Cerebellar cortex (tissue), 1 donor: Measurements from ENCODE around the gene MACROD2.
A peak's percentile ranks its signal among the peaks of the same experiment; 100 is the strongest.

Source experiments
- DNase-seq: peaks from one replicate; pipeline ENCODE4 v3.0.0-alpha.2; 2015; ENCODE audit warnings: low spot score

The MACROD2 gene

DNA sequence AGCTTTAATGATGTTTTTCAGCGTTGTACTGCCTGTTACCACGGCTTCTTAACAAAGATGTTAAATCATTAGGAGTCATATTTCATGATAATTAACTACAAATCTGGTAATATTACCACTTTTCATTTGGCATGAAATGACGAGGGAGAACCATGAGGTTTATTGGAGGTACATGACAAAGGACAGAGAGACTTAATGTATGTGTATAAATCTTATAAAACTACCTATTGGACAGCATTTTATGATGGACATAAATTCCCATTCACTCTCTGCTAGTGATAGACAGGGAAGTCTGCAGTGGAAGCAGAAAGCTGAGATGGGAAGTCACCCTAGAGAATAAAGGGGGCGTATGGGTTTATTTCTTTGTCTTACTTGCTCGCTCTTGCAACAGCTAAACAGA, 1292.0 kb downstream of the MACROD2 start:
- DNase-seq = no peak

GRCh38 chr20:15288106-15288505, 1292.8 kb downstream of the MACROD2 start:
- DNase-seq = peak; percentile 57

DNA sequence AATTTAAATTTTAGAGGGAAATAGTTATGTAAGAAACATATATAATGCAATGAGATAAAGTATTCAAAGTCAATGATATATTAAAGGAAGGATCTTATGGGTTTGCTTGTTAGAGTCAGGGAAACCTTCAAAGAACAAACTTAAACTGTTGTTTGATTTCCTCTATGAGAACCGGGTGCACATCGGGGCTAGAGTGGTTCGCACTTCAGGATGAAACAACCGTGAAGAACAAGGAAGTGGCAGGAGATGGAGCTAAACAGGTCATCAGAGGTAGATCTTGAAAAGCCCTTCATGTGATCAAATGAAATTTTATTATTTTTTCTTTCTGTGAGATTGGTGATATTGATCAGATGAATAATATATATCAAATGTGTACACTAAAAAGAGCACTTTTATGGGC, 1294.0 kb downstream of the MACROD2 start:
- DNase-seq = no peak

DNA sequence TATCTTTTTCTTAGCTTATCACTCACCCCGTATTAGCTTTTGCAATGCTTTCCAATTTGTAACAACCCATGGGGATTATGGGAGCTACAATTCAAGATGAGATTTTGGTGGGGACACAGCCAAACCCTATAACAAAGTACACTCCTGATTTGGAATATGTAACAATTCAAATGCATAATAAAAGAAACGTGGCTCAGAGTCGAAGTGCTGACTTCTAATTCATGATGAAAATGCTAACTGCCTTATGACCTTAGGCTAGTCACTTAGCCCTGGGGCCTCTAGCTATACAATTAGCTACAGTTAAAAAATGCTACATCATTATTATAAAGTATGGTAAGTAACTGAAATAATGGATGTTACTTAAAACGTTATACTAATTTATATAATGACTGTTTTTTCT, 1297.1 kb downstream of the MACROD2 start:
- DNase-seq = no peak

DNA sequence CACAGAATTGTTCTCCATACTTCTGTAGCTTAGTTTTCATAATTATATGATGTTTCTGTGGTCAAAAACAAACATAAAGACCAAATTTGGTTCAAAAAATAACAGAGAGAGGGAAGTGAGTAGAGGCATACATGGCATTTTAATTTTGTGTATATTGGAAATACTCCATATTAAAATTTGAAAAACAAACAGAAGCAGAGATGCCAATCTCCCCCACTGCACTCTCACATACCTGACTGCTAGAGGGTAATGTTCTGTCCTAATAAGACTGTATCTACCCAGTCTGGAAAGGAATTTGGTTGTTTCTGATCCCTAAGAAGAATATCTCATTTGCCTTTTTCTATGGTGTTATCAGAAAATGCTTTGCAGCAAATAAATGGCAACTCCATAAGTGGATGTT, 1301.1 kb downstream of the MACROD2 start:
- DNase-seq = peak; percentile 11

DNA sequence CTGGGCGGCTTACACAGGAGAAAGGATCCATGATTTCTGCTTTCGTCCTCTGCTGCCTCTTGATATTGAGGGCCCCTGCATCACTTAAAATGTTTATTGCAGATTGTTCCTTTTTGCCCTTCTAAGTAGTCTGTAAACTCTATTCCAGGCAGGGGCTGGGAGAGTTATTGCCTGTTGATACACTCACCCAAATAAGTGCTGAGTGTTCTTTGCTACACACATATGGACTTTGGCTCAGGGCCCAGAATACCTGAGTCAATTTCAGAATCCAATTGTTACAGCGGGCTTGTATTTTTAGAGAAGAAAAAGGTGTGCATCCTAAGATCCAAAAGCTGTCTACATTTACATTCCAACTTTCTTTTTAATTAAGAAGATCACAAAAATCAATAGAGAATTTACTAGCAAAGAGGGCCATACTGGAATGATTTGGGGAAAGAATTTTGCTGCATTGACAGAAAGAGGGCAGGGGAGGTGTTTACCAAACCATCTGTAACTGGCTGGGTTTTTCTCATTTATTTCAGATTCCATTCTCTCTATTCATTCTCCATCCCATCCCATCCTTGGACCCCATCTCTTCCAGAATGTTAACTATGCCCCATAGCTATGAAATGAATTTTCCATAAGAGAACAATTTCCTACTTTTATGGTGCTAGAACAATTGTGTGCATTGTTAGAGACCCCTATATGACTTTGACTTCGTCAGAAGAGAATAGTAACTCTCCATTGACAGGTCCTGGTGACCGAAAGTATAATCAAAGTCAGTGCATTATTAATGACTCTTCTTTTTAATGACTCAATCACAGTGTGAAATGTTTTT, 1302.0 kb downstream of the MACROD2 start:
- DNase-seq = peak; percentile 74

DNA sequence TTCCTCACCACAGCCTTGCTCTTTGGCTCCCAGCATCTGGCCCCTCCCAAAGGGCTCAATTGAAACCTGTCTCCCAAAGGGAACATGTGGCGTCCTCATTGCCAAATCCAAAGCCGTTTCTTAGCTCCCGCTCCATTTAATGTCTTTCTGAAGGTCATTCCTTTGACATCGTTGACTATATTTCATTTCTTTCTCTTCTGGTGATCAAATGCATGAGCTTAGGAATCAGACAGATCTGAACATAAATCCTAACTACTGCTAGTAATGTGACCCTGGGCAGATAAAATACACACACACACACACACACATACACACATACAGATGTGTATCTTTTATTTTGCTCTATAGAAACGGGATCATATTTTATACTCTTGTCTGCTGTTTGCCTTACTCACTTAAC, 1306.8 kb downstream of the MACROD2 start:
- no peak for DNase-seq

DNA sequence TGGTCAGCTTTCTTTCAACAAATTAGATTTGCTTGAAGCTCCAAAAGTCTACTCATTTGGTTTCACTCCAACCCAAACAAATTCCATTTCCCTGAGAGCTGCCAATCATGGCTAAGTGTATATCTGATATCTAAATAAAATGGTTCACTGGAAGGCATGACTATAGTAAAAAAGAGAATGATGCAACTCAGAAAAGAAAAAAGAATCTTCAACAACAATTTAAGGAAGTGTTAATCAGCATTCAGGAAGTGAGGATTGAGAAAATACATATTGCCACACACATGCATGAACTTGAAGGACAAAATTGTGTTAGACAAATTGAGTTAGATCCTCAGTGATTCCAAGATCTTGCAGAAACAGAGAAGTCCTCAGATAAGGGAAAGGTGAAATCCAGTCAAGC, 1315.0 kb downstream of the MACROD2 start:
- no peak for DNase-seq

DNA sequence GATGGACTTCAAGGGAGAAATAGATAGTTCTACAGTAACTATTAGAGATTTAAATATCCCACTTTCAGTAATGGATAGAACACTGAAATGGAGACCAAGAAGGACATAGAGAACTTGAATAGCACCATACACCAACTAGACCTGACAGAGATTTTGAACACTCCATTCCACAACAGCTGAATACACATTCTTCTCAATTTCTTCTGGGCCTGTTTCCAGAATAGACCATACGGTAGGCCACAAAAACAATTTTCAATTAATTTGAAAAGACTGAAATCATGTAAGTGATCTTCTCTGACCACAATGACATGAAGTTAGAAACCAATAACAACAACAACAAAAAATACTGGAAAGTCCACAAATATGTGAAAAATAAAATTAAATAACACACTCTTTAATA, 1321.2 kb downstream of the MACROD2 start:
- DNase-seq = no peak

DNA sequence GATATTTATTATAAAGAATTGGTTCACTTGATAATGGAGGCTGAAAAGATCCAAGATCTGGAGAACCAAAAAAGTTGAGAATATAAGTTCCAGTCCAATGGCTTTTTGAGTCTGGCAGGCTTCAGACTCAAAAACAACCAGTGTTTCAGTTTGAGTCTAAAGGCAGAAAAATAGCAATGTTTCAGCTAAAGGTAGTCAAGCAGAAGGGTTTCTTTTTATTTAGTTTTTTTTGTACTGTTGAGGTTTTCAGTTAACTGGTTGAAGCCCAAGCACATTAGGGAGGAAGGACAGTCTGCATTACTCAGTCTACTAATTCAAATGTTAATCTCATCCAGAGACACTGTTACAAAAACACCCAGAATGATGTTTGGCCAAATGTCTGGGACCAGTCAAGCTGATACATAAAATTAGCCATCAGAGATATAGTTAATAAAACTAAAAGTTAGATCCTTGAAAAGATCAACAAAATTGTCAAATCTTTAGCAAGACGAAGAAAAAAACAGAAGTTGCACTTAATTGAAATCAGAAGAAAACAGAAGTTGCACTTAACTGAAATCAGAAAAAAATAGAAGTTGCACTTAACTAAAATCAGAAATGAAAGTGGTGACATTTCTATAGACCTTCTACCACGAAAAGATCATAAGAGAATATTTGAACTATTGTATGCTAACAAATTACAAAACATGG, 1322.4 kb downstream of the MACROD2 start:
- no peak for DNase-seq

DNA sequence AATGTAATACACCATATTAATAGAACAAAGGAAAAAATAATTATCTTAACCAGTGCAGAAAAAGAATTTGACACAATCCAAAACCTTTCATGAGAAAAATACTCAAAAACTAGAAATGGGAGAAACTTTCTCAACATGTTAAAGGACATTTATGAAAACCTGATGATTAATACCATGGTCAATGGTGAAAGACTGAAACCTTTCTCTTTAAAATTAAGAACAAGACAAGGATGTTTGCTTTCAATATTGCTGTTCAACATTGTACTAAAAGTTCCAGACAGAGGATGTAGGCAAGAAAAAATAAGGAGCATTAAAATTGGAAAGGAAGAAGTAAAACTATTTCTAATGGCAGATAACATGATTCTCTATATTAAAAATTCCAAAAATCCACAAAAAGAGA, 1323.4 kb downstream of the MACROD2 start:
- DNase-seq = no peak

DNA sequence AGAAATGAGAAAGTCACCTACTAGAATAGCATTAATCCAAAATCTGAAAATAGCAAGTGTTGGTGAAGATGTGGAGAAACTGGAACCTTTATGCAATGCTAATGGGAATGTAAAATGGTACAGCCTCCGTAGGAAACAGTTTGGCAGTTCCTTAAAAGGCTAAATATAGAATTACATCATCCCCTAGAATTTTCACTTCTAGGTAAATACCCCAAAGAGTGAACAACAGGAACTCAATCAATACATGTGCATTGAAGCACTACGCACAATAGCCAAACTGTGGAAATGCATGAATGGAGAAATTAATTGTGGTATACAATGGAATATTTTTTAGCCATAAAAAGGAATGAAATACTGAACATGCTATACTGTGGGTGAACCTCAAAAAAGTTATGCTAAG, 1324.1 kb downstream of the MACROD2 start:
- no peak for DNase-seq

GRCh38 chr20:15320941-15321340, 1325.6 kb downstream of the MACROD2 start:
- no peak for DNase-seq

- DNase-seq = no peak
Measured at GRCh38 chr20:15327123-15327522, 1331.8 kb downstream of the MACROD2 start.

DNA sequence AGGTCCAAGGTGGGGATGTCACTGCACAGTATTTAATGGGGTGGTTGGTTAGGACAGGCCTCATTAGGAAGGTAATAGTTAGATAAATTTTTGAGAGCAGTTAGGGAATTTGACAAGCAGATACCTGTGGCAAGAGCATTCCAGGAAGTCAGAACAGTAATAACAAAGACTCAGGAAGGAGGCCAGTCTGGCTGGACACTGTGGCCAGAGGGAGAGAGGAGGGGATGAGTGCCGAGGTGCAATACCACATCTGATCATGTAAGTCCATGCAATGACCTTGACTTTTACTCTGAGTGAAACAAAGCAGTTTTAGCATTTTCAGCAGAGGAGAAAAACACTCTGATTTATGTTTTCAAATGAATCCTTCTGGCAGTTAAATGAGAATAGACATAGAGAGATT, 1332.8 kb downstream of the MACROD2 start:
- no peak for DNase-seq

- no peak for DNase-seq
Measured at GRCh38 chr20:15332711-15333160, 1337.4 kb downstream of the MACROD2 start.

DNA sequence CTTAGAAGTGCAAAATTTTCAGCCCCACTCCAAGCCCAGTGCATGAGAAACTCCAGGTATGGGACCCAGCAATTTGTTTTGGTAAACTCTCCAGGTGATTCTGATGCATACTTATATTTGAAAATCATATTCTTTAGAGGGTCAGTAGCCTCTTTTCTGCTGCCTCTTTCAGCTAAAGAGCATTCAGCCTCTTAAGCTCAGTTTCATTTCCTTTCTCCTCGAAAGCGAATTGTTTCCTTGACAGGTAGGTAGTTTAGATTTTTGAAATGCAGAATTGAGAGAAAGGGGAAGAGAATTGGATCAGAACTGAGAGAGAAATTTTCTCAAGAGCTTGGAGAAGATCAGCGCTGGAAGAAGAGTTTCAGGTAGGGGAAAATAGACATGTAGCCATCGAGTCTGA, 1337.9 kb downstream of the MACROD2 start:
- no peak for DNase-seq

DNA sequence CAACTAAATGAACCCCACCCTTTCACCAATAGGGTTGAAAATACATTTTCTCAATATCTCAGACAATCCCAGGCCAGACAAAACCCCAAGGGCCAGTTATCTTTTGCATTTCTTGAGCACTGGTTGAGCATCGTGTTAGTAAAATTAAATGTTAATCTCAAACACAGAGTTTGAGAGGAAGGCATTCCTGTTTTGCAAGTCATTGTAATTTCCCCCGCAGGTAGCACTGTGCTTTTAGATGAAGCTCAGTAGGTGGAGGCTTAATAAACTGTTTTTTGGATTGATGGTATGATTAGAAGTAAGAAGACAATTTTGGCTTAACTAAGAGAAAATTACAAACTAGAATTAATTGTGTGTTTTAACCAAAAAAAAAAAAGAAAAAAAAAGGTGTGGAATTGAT, 1340.7 kb downstream of the MACROD2 start:
- DNase-seq = no peak

GRCh38 chr20:15336536-15336935, 1341.2 kb downstream of the MACROD2 start:
- DNase-seq = no peak

DNA sequence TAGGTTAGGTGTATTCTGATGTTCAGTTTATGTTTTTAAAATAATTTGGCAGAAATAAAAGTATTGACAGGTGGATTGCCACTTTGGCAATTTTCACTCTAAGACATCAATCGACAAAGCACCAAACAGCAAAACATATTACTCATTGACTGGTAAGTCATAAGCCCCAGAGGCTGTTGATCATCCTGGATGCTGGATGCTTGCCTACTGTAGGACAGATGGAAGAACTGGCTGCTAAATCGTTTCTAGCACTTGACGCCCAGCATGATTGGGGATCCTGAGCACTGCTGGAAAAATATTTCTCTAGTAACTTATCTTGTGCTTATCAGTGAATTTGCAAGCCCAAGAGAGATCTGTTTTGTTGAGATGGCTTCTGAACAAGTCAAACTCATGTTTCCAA, 1343.9 kb downstream of the MACROD2 start:
- DNase-seq = peak; percentile 89

DNA sequence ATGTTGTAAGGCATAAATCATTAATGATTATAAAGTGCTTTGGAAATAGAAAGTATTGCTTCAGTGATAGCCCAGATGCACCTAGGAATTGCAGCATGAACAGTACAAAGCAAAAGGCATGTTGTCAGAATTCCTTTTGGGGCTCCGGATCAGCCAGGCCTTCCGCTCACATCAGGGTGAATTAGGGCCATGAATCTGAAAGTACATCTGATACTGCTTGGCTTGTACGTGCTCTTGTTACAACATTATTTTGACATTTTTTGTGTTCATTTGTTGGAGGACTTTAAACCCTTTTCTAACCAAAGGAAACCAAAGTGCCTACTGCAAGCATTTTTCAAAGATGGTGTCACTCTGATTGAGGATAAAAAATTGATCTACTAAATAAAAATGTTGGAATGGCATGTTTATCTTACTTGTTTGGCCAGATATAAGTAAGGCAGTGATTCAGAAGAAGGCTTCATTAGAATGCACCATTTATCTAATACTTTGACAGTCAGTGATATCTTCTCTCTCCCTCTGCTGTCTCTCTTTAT, 1347.7 kb downstream of the MACROD2 start:
- DNase-seq = no peak

- DNase-seq = no peak
Measured at GRCh38 chr20:15345287-15345686, 1350.0 kb downstream of the MACROD2 start.

- DNase-seq = no peak
Measured at GRCh38 chr20:15346657-15347280, 1351.5 kb downstream of the MACROD2 start.
